ENCODE results near the gene NUBPL.

Gene NUBPL

GRCh38 chr14:31578266-31578665 lies 17.1 kb downstream of the NUBPL start:
- Histone ChIP-seq H3K36me3 (no peaks in the 10 kb centered on the region), H3K4me3 (ENCODE audit: low read depth, low read length) (no peak overlapping the region)

GRCh38 chr14:31578792-31579501 lies 17.7 kb downstream of the NUBPL start:
- no peak overlapping the region for H3K4me3 ChIP-seq (ENCODE audit: low read depth, low read length)
- no peaks in the 10 kb centered on the region for H3K36me3 ChIP-seq
- H3K27me3 ChIP-seq (ENCODE audit: insufficient read depth, low read depth, severe bottlenecking), result no peaks in the 10 kb centered on the region
- TF ChIP-seq CTCF (IDR thresholded peaks at IDR 0.05; ENCODE audit: low read depth, low read length), result no peak
- H3K27ac ChIP-seq, result no peak overlapping the region
- DNase-seq, result no peak
- no peaks in the 10 kb centered on the region for H3K9me3 ChIP-seq (ENCODE audit: severe bottlenecking)

More at GRCh38 chr14:31578266-31578665, 17.1 kb downstream of the NUBPL start:
- no peak overlapping the region for H3K27ac ChIP-seq
- no peaks in the 10 kb centered on the region for H3K27me3 ChIP-seq (ENCODE audit: insufficient read depth, low read depth, severe bottlenecking)
- no peak for TF ChIP-seq CTCF (IDR thresholded peaks at IDR 0.05; ENCODE audit: low read depth, low read length)
- no peaks in the 10 kb centered on the region for H3K9me3 ChIP-seq (ENCODE audit: severe bottlenecking)
- no peak for DNase-seq

GRCh38 chr14:31580234-31580633 lies 19.0 kb downstream of the NUBPL start:
- H3K4me3 ChIP-seq (ENCODE audit: low read depth, low read length), result no peak overlapping the region
- no peaks in the 10 kb centered on the region for H3K27me3 ChIP-seq (ENCODE audit: insufficient read depth, low read depth, severe bottlenecking)
- DNase-seq, result no peak
- H3K27ac ChIP-seq, result no peak overlapping the region
- no peaks in the 10 kb centered on the region for H3K36me3 ChIP-seq
- H3K9me3 ChIP-seq (ENCODE audit: severe bottlenecking), result no peaks in the 10 kb centered on the region
- TF ChIP-seq CTCF (IDR thresholded peaks at IDR 0.05; ENCODE audit: low read depth, low read length), result no peak

GRCh38 chr14:31582286-31582691 lies 21.1 kb downstream of the NUBPL start:
- TF ChIP-seq CTCF (IDR thresholded peaks at IDR 0.05; ENCODE audit: low read depth, low read length), result no peak
- no peak for DNase-seq
- Histone ChIP-seq H3K9me3 (ENCODE audit: severe bottlenecking) (no peaks in the 10 kb centered on the region), H3K4me3 (ENCODE audit: low read depth, low read length) (no peak overlapping the region), H3K27me3 (ENCODE audit: insufficient read depth, low read depth, severe bottlenecking) (no peaks in the 10 kb centered on the region), H3K27ac (no peak overlapping the region), H3K36me3 (no peaks in the 10 kb centered on the region)

- Histone ChIP-seq H3K27me3 (ENCODE audit: insufficient read depth, low read depth, severe bottlenecking) (no peaks in the 10 kb centered on the region), H3K4me3 (ENCODE audit: low read depth, low read length) (no peak overlapping the region), H3K9me3 (ENCODE audit: severe bottlenecking) (no peaks in the 10 kb centered on the region), H3K27ac (no peak overlapping the region), H3K36me3 (no peaks in the 10 kb centered on the region)
- TF ChIP-seq CTCF (IDR thresholded peaks at IDR 0.05; ENCODE audit: low read depth, low read length), result no peak
- DNase-seq, result no peak
Measured at GRCh38 chr14:31582836-31583452, 21.7 kb downstream of the NUBPL start.
